Embryonic facial prominence (tissue), 1 donor: Measurements from ENCODE around the gene SDHB.

ENCODE experiments used
- DNase-seq: peaks from one replicate; pipeline ENCODE4 v3.0.0-alpha.2; 2016; ENCODE audit errors: extremely low spot score

SDHB gene

GRCh38 chr1:16986560-16986959, 67.3 kb downstream of the SDHB start:
- DNase-seq: no peak

- no peak for DNase-seq
Measured at GRCh38 chr1:16986113-16986512, 67.7 kb downstream of the SDHB start.

- DNase-seq: no peak
Measured at GRCh38 chr1:16984717-16985116, 69.1 kb downstream of the SDHB start.

GRCh38 chr1:16983649-16984048, 70.2 kb downstream of the SDHB start:
- DNase-seq: no peak

GRCh38 chr1:16982902-16983301, 70.9 kb downstream of the SDHB start:
- no peak for DNase-seq

GRCh38 chr1:16981269-16981849, 72.5 kb downstream of the SDHB start:
- DNase-seq: no peak

GRCh38 chr1:16980473-16981268, 73.2 kb downstream of the SDHB start, which contains the start of gene MFAP2:
Gene MFAP2 (minus strand): TSS chr1:16980620. CDS start chr1:16978273, 2,347 bp downstream.
- no peak for DNase-seq

- peak; percentile 45 for DNase-seq
Measured at GRCh38 chr1:16979475-16980327, 74.1 kb downstream of the SDHB start.

- no peak for DNase-seq
Measured at GRCh38 chr1:16978567-16979474, 75.0 kb downstream of the SDHB start.

- no peak for DNase-seq
Measured at GRCh38 chr1:16978139-16978538, 75.7 kb downstream of the SDHB start.

- no peak for DNase-seq
Measured at GRCh38 chr1:16977377-16977776, 76.5 kb downstream of the SDHB start.

GRCh38 chr1:16976966-16977365, 76.9 kb downstream of the SDHB start:
- no peak for DNase-seq

- DNase-seq: no peak
Measured at GRCh38 chr1:16975838-16976237, 78.0 kb downstream of the SDHB start.

GRCh38 chr1:16975211-16975610, 78.6 kb downstream of the SDHB start:
- no peak for DNase-seq

GRCh38 chr1:16973215-16973614, 80.6 kb downstream of the SDHB start:
- DNase-seq: no peak

- DNase-seq: no peak
Measured at GRCh38 chr1:16972189-16972895, 81.5 kb downstream of the SDHB start.

GRCh38 chr1:16971341-16972188, 82.3 kb downstream of the SDHB start:
- DNase-seq: no peak

- no peak for DNase-seq
Measured at GRCh38 chr1:16970132-16970910, 83.5 kb downstream of the SDHB start.

GRCh38 chr1:16969651-16970050, 84.2 kb downstream of the SDHB start:
- no peak for DNase-seq
